OCI-LY3 (cell line): ENCODE data around the gene LCN1.
"Not testable (repeated sequence)": the region's sequence is repeated elsewhere in the genome, so short reads cannot be mapped to it uniquely, and the experiment has no call there.

ENCODE experiments used
- H2AFZ ChIP-seq: fragments of 200-600, 300-600 bp; shearing (Covaris generic); 2 replicates; pipeline ENCODE4 v1.6.0; 2014; ENCODE audit warnings: antibody characterized with exemption, low read depth, low read length
- H3K27ac ChIP-seq: fragments of 200-600, 300-600 bp; sonication (generic); 2 replicates; pipeline ENCODE4 v1.5.1; 2014; ENCODE audit warnings: mild to moderate bottlenecking, low read length, moderate library complexity, mixed read lengths
- H3K27me3 ChIP-seq: fragments of 200-600, 300-600 bp; sonication (generic); 2 replicates; pipeline ENCODE4 v1.6.1; 2014; ENCODE audit warnings: low read depth, low read length, mixed read lengths
- H3K36me3 ChIP-seq: fragments of 200-600, 300-600 bp; sonication (generic); replicated peaks from 2 replicates; pipeline ENCODE3; 2014; ENCODE audit warnings: low read depth, low read length, mixed read lengths
- H3K4me1 ChIP-seq: fragments of 300-600, 200-600 bp; sonication (generic); 2 replicates; pipeline ENCODE4 v1.6.1; 2014; ENCODE audit warnings: low read length, mixed read lengths
- H3K4me2 ChIP-seq: fragments of 200-600, 300-600 bp; sonication (generic); 2 replicates; pipeline ENCODE4 v1.6.1; 2014; ENCODE audit warnings: low read length, mixed read lengths
- H3K4me3 ChIP-seq: fragments of 300-600, 200-600 bp; sonication (generic); 2 replicates; pipeline ENCODE4 v1.5.1; 2014; ENCODE audit warnings: antibody characterized with exemption, mild to moderate bottlenecking, low read length, moderate library complexity
- H3K79me2 ChIP-seq: fragments of 300-600, 200-600 bp; shearing (Covaris generic); 2 replicates; pipeline ENCODE4 v1.6.1; 2014; ENCODE audit warnings: mild to moderate bottlenecking, low read length, mixed read lengths
- H3K9ac ChIP-seq: fragments of 300-600, 200-600 bp; shearing (Covaris generic); 2 replicates; pipeline ENCODE4 v1.6.0; 2014; ENCODE audit warnings: mild to moderate bottlenecking, low read length, moderate library complexity
- H3K9me3 ChIP-seq: fragments of 200-600, 300-600 bp; shearing (Covaris generic); 2 replicates; pipeline ENCODE4 v1.6.1; 2014; ENCODE audit warnings: low read length, mixed read lengths; ENCODE audit not compliant: insufficient read depth
- H4K20me1 ChIP-seq: fragments of 200-600, 300-600 bp; sonication (generic); 2 replicates; pipeline ENCODE4 v1.6.1; 2016; ENCODE audit warnings: low read length, mixed read lengths; ENCODE audit not compliant: insufficient read depth
- EZH2phosphoT487 ChIP-seq: fragments of 200-600 bp; shearing (Covaris generic); IDR thresholded peaks from 2 replicates; pipeline ENCODE4 v1.6.1; 2018; ENCODE audit warnings: antibody characterized with exemption, mixed run types, low read depth
- TF ChIP-seq, protein P1 (sequence below): fragments of 200-600, 300-600 bp; sonication (generic); IDR thresholded peaks from 2 replicates; pipeline ENCODE4 v1.5.1; 2014; ENCODE audit warnings: antibody characterized with exemption, low read length, low read depth

LCN1 gene

DNA sequence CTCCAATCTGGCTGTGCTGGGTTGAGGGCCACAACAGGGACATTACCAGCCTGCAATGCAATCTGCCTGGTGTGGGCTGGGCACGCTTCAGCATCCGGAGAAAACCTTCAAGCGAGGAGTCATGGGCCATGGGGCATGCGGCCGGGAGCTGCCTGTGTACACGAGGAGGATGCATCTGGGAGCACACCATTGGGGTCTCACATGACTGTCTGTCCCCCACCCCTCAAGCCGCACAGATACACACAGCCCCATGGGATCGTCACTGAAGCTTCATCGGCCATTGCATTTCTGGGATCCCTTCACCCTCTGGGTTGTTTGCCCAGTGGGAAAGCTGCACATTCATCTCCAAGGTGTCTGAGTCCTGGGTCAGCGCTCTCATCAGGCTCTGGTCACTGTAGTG, 9.9 kb downstream of the LCN1 start:
- Histone ChIP-seq H3K27ac (no peak overlapping the region), H3K4me3 (no peak overlapping the region), H3K4me2 (no peak overlapping the region), H3K9ac (no peak overlapping the region), H3K79me2 (no peaks in the 10 kb centered on the region), H4K20me1 (no peaks in the 10 kb centered on the region), H3K4me1 (peaks cover 8% of the 10 kb centered on the region), H3K36me3 (no peaks in the 10 kb centered on the region), H2AFZ (no peak overlapping the region), H3K9me3 (no peaks in the 10 kb centered on the region), H3K27me3 (no peaks in the 10 kb centered on the region)
- TF ChIP-seq EZH2phosphoT487 = no peak
- TF ChIP-seq, protein P1, sequence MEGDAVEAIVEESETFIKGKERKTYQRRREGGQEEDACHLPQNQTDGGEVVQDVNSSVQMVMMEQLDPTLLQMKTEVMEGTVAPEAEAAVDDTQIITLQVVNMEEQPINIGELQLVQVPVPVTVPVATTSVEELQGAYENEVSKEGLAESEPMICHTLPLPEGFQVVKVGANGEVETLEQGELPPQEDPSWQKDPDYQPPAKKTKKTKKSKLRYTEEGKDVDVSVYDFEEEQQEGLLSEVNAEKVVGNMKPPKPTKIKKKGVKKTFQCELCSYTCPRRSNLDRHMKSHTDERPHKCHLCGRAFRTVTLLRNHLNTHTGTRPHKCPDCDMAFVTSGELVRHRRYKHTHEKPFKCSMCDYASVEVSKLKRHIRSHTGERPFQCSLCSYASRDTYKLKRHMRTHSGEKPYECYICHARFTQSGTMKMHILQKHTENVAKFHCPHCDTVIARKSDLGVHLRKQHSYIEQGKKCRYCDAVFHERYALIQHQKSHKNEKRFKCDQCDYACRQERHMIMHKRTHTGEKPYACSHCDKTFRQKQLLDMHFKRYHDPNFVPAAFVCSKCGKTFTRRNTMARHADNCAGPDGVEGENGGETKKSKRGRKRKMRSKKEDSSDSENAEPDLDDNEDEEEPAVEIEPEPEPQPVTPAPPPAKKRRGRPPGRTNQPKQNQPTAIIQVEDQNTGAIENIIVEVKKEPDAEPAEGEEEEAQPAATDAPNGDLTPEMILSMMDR = no peak

DNA sequence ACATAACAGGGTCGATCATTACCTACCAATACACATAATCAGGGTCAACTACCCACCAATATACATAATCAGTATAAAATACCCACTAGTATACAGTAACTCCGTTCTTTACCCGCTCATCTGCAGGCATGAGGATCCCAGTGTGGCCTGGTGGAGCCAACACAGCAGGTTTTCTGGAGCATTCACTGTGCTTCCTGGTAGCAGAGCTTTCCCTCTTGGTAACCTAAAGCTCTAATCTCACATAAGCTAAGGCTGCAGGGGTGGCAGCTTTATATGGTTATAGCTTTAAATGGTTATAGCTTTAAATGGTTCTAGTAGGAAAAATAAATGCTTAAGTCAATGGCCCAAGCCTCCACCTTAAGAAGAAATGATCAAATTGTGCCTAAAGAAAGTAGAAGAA, 11.9 kb downstream of the LCN1 start:
- Histone ChIP-seq H3K4me2 (no peak overlapping the region), H3K4me3 (no peak overlapping the region)
- no peak for TF ChIP-seq EZH2phosphoT487
- TF ChIP-seq, protein P1 = no peak

DNA sequence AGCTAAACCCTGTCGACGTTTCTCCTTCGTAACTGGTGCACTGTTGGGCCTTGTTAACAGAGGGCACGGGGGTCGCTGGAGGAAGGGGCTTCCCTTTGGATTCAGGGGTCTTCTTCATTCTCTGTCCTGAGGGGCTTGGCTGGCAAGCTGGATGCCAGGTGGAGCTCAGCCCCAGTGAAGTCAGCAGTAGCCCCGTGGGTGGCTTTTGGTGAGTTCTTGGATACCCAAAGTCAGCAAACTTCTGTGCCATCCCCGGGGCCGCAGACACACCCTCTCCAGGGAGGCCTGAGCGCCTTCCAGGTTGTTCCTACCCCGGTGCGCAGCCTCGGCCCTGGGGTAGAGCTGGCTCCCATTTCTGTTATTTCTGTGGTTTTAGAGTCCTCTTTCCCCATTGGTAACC, 12.4 kb downstream of the LCN1 start:
- Histone ChIP-seq H3K9ac (no peak overlapping the region), H3K4me1 (peaks cover 8% of the 10 kb centered on the region), H3K27ac (no peak overlapping the region), H2AFZ (no peak overlapping the region), H3K36me3 (no peaks in the 10 kb centered on the region), H3K4me2 (no peak overlapping the region), H3K4me3 (no peak overlapping the region), H3K9me3 (no peaks in the 10 kb centered on the region), H3K27me3 (no peaks in the 10 kb centered on the region), H3K79me2 (no peaks in the 10 kb centered on the region), H4K20me1 (no peaks in the 10 kb centered on the region)
- TF ChIP-seq, protein P1 = no peak
- TF ChIP-seq EZH2phosphoT487 = no peak

More for the DNA sequence above, 11.9 kb downstream of the LCN1 start:
- Histone ChIP-seq H3K9ac (no peak overlapping the region), H3K79me2 (no peaks in the 10 kb centered on the region), H3K36me3 (no peaks in the 10 kb centered on the region), H3K9me3 (no peaks in the 10 kb centered on the region), H3K27me3 (no peaks in the 10 kb centered on the region), H4K20me1 (no peaks in the 10 kb centered on the region), H3K27ac (no peak overlapping the region), H3K4me1 (peaks cover 8% of the 10 kb centered on the region), H2AFZ (no peak overlapping the region)

DNA sequence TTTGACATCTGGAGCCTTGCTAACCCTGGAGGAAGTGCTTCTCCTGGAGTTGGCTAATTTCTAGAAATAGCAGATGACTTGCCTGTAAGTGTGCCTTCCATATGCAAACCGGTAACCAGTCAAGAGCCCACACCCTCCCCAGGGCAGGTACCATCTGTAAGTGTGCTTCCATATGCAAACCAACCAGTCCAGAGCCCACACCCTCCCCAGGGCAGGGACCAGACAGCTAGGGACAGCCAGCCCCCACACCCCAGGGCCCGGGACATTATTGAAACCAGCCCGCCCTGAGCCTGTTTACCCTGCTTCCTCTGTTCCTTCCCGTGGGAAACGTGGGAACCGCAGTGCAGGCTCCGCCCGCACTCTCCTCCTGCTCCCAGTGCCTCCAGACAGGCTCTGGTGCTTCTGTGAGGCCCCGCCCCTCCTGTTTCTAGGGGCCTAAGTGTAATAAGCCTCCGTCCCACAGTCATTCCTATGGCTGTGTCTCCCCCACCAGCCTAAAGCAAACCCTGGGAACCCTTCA, 13.0 kb downstream of the LCN1 start:
- not testable (repeated sequence) for H4K20me1 ChIP-seq, H3K27me3 ChIP-seq, H3K9ac ChIP-seq, H3K4me3 ChIP-seq, H2AFZ ChIP-seq, H3K4me2 ChIP-seq, H3K9me3 ChIP-seq, H3K27ac ChIP-seq, H3K4me1 ChIP-seq, H3K79me2 ChIP-seq, H3K36me3 ChIP-seq

DNA sequence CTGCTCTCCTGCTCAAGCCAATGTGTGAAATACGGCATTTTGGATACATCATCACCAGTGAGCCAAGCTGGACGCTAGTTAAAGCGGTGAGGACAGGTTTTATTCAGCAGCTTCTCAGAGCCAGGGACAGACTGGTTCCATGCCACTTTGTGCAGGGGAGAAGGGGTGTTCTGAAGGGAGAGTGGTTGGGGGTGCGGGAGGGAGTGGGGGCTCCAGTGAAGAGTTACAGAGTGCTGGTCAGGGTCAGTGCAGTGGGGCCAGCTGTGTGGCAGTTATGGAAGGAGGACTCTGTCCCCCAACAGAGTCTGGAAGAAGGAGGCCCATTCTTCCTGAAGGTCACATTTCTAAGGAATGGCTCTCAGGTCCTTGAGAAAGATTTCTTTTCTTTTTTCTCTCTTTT, 13.6 kb downstream of the LCN1 start:
- not testable (repeated sequence) for H3K27me3 ChIP-seq, H3K4me2 ChIP-seq, H2AFZ ChIP-seq, H4K20me1 ChIP-seq, H3K4me3 ChIP-seq, H3K36me3 ChIP-seq, H3K27ac ChIP-seq, H3K4me1 ChIP-seq, H3K9ac ChIP-seq, H3K9me3 ChIP-seq, H3K79me2 ChIP-seq

DNA sequence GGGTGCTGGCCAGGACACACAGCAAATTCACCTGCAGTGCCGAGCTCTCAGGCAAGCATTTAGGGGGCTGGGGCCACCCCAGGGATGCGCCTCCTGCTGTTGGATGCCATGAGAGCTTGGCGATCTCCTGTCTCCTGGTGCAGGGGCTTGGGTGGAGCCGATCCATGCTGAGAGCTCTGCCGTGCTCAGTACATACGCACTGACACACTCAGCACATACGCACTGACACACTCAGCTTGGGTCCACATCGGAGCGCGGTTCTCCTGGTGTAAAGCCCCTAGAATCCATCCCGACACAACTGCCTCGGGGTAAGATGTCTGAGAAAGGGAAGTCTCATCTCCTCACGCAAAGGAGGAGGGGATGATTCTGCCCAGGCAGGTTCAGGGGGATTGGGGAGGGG, 14.4 kb downstream of the LCN1 start:
- not testable (repeated sequence) for H3K27ac ChIP-seq, H3K4me1 ChIP-seq, H2AFZ ChIP-seq, H4K20me1 ChIP-seq, H3K79me2 ChIP-seq, H3K27me3 ChIP-seq, H3K9me3 ChIP-seq, H3K9ac ChIP-seq, H3K36me3 ChIP-seq, H3K4me3 ChIP-seq, H3K4me2 ChIP-seq
